Mesothelial cell of epicardium (in vitro differentiated cells): ENCODE data around the gene ZNG1F. TPM values are rescaled to one million over a fixed set of nuclear protein-coding genes. Genes with fewer than 3 reads are reported as not detected.
"Not testable (repeated sequence)": the region's sequence is repeated elsewhere in the genome, so short reads cannot be mapped to it uniquely, and the experiment has no call there.

Source experiments
- DNase-seq, 2 experiments: peaks; one replicate each; pipeline ENCODE4 v3.0.0; 2021; ENCODE audit warnings: low spot score in 2 of 2; ENCODE audit not compliant: unreplicated experiment in 2 of 2
- H3K27ac Mint-ChIP-seq: 2 replicates; pipeline ENCODE4 v1.8.0; 2021; ENCODE audit warnings: mixed read lengths
- H3K27me3 Mint-ChIP-seq: 2 replicates; pipeline ENCODE4 v1.8.0; 2021; ENCODE audit warnings: low read depth, mixed read lengths
- H3K36me3 Mint-ChIP-seq: 2 replicates; pipeline ENCODE4 v1.8.0; 2021; ENCODE audit warnings: mixed read lengths
- H3K4me1 Mint-ChIP-seq: 2 replicates; pipeline ENCODE4 v1.8.0; 2021; ENCODE audit warnings: mixed read lengths
- H3K4me3 Mint-ChIP-seq: 2 replicates; pipeline ENCODE4 v1.8.0; 2021; ENCODE audit warnings: mild to moderate bottlenecking, moderate library complexity, mixed read lengths
- H3K9me3 Mint-ChIP-seq: 2 replicates; pipeline ENCODE4 v1.8.0; 2021; ENCODE audit warnings: mixed read lengths
- microRNA-seq: library from miRNA; unstranded; fragments of <30 nt; microRNA quantifications from one replicate; pipeline ENCODE4 v1.2.0, GENCODE V29; 2021; ENCODE audit warnings: inconsistent platforms, mixed read lengths
- total RNA-seq: library from RNA; stranded (reverse); gene quantifications from 3 replicates; pipeline ENCODE4 v1.2.1, GENCODE V29; 2021
- TF ChIP-seq, protein P1 (sequence below): fragments of 200-600 bp; sonication (generic); IDR thresholded peaks from one replicate; pipeline ENCODE4 v1.5.0; 2021; ENCODE audit warnings: antibody characterized with exemption; ENCODE audit not compliant: unreplicated experiment

The ZNG1F gene
- total RNA-seq, 1 donor from 2014 or later = 18.9 TPM

DNA sequence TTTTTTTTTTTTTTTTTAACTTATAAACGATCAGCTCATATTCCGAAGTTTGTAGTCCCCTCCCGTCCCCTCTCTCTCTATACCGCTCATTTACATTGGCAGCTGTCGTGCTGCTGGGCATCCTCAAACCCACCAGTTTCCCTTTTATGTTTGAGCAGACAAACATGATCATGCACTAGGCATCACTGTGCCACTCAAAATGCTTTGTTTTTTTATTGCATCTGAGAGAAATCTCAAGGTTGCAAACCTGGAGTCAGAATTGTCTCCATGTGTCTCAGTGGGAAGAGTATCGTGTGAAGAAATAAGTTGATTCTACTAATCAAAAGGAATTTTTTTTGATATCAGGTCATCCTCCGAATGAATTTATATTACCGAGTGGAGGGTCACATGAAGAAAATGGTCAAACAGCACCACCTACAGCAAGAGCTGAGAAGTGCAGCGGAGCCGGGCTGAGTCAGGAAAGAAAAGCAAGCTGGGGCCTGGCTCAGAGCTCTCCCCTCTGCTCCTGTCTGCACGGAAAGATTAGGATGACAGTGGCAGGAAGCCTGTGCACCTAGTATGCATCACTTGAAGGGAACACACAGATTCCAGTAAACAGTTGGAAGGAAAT, 100.6 kb downstream of the ZNG1F start:
- H3K27ac Mint-ChIP-seq, H3K9me3 Mint-ChIP-seq, DNase-seq, H3K36me3 Mint-ChIP-seq, H3K4me1 Mint-ChIP-seq, H3K4me3 Mint-ChIP-seq: not testable (repeated sequence)
- H3K27me3 Mint-ChIP-seq = peaks cover 41% of the 10 kb centered on the region
- TF ChIP-seq, protein P1, sequence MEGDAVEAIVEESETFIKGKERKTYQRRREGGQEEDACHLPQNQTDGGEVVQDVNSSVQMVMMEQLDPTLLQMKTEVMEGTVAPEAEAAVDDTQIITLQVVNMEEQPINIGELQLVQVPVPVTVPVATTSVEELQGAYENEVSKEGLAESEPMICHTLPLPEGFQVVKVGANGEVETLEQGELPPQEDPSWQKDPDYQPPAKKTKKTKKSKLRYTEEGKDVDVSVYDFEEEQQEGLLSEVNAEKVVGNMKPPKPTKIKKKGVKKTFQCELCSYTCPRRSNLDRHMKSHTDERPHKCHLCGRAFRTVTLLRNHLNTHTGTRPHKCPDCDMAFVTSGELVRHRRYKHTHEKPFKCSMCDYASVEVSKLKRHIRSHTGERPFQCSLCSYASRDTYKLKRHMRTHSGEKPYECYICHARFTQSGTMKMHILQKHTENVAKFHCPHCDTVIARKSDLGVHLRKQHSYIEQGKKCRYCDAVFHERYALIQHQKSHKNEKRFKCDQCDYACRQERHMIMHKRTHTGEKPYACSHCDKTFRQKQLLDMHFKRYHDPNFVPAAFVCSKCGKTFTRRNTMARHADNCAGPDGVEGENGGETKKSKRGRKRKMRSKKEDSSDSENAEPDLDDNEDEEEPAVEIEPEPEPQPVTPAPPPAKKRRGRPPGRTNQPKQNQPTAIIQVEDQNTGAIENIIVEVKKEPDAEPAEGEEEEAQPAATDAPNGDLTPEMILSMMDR = peak; percentile 28

DNA sequence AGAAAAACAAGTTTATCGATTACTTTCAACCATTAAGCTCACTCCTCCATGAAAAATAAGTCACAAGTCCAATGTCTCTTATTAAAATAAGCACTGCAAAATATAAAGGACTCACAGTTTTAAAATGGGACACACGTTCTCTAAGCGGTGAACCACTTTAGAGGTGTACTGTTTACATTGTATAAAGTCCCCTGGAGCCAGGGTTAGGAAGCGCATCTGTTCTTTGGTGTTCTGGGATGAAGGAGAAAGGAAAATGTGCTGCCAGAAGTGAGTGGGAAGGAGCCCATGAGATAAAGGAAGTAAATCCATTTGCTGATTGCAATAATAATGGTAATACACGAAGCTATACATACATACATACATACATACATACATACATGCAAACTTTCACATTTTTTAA, 101.2 kb downstream of the ZNG1F start:
- not testable (repeated sequence) for H3K36me3 Mint-ChIP-seq, DNase-seq, H3K4me1 Mint-ChIP-seq, H3K27ac Mint-ChIP-seq, H3K9me3 Mint-ChIP-seq, H3K4me3 Mint-ChIP-seq
- H3K27me3 Mint-ChIP-seq = peaks cover 40% of the 10 kb centered on the region

DNA sequence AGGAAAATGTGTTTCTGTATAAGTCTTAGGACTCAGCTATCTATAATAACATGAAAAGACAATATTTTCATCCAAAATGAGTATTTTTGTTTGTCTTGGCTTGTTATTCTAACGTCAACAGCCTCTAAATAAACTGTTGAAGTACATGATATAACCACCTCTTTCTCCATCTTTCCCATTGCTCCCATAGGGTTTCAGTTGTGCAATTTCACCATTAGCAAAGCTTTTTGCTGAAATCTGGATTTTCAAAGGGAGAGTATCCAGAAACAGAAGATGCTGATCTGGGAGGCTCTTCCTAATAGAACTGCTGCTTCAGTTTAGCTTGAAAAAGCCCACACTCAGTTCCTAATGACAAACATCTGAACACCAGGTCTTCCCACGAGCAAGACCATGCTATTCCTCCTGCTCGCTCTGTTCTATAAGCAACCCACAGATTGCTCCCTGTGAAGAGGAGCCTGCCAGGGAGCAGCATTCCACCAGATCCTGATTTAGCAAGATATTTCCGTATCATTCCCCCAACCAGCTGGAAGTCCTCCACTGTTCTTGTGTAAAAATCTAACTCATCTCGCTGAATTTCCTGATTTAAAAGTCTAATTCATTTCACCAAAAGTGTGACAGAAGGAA, 101.8 kb downstream of the ZNG1F start:
- H3K4me3 Mint-ChIP-seq, H3K27ac Mint-ChIP-seq, H3K36me3 Mint-ChIP-seq, DNase-seq, H3K9me3 Mint-ChIP-seq, H3K4me1 Mint-ChIP-seq: not testable (repeated sequence)
- H3K27me3 Mint-ChIP-seq = peaks cover 45% of the 10 kb centered on the region

DNA sequence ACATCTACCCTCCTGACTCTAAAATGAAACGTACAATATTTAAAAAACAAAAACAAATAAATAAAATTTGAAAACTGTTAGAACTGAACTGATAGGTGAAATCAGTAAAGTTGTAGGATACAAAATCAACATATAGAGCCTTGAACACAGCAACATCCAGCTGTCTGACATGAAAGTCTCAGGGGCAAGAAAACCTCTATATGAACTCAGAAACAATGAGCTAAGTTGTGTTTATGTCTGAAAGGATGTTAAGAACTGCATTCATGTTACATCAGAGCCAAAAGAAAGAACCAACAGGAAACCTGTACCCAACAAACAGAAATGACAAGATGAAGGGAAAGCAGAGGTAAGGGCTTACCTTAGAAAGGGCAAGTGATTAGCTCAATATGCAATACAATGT, 102.4 kb downstream of the ZNG1F start:
- H3K9me3 Mint-ChIP-seq, H3K4me3 Mint-ChIP-seq, H3K4me1 Mint-ChIP-seq, H3K36me3 Mint-ChIP-seq, DNase-seq, H3K27ac Mint-ChIP-seq: not testable (repeated sequence)
- H3K27me3 Mint-ChIP-seq = peaks cover 46% of the 10 kb centered on the region

DNA sequence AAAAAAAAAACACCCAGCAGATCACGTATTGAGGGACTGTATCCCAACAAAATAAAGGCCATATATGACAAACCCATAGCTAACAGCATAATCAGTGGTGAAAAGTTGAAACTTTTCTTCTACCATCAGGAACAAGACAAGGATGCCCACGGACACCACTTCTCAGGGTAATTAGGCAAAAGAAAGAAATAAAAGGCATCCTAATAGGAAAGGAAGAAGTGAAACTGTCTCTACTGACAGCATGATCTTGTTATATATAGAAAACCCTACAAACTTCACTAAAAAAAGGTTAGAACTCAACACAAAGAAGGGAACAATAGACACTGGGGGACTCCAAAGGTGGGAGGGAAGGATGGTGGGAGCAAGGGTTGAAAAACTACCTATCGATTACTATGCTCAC, 102.9 kb downstream of the ZNG1F start:
- not testable (repeated sequence) for H3K36me3 Mint-ChIP-seq, H3K4me1 Mint-ChIP-seq, H3K4me3 Mint-ChIP-seq, H3K27ac Mint-ChIP-seq, H3K9me3 Mint-ChIP-seq, DNase-seq
- H3K27me3 Mint-ChIP-seq = peaks cover 46% of the 10 kb centered on the region

DNA sequence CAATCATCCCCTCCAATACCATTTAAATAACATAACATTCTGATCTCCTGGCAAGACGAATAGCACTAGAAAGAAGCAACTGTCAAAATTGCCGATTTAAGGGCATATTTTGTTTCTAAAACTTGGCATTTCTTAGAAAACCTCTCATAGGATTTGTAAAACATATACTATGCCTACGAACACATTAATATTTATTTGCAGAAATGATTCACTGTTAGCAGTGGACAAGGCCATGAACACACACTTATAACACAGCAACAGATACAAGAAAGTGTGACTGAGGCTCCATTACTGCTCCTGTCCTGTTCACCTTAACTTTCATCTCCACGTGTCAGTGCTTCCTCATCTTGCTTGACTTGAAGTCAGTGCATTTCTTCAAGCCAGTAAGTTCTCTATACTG, 106.8 kb downstream of the ZNG1F start:
- H3K4me1 Mint-ChIP-seq = not testable (repeated sequence)

More for the DNA sequence above, 106.8 kb downstream of the ZNG1F start:
- H3K36me3 Mint-ChIP-seq, H3K4me3 Mint-ChIP-seq, DNase-seq, H3K9me3 Mint-ChIP-seq, H3K27ac Mint-ChIP-seq: not testable (repeated sequence)
- H3K27me3 Mint-ChIP-seq = peaks cover 39% of the 10 kb centered on the region

Small RNA genes within 50 kb of the gene (microRNA-seq; reads per million reads assigned to microRNA genes)
- not detected for gene MIR4477A

Other genes with a start within 250 kb of the ZNG1F start
- gene FOXD4L6, start 60.6 kb downstream of the ZNG1F start, total RNA-seq = 0.53 TPM in 1 of 3 replicates, not detected in the others